ENCODE measurements around the gene DHRS9. TPM values are rescaled to one million over a fixed set of nuclear protein-coding genes. Genes with fewer than 3 reads are reported as not detected.
A peak's percentile ranks its signal among the peaks of the same experiment; 100 is the strongest.

The DHRS9 gene
- total RNA-seq, 1 donor from 2014 or later: 6.1 TPM

DNA sequence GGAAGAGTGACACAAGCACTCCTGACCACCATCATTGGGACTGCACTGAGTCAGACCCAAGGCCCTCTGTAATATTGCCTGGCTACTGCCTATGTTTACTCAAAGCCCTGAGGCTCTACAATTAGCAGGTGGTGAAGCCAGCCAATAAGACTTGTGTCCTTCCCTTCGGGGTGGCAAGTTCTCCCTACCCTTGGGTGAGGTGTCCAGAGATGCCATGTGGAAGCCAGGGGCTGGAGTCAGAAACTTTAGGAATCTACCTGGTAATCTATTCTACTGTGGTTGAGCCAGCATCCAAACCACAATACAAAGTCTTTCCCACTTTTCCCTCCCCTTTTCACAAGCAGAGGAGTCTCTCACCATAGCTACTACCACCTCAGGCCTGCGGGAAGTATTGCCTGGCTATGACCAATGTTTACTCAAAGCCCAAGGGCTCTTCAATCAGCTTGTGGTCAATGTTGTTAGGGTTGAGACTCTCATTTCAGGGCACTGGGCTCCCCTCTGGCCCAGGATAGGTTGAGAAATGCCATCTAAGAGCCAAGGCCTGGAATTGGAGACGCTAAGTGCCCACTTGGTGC, 17.6 kb downstream of the DHRS9 start:
- Histone ChIP-seq H3K4me1 (peaks cover 21% of the 10 kb centered on the region), H3K27me3 (ENCODE audit: low read depth) (no peaks in the 10 kb centered on the region), H3K27ac (peak overlapping the region; percentile 62), H3K9me3 (no peaks in the 10 kb centered on the region), H3K4me3 (no peak overlapping the region), H3K36me3 (no peaks in the 10 kb centered on the region)
- intact Hi-C loops (cut with DNase I): no loop called here
- DNase-seq (peak; percentile 62), ATAC-seq (peak; percentile 89 to 92)
- TF ChIP-seq, protein P1, sequence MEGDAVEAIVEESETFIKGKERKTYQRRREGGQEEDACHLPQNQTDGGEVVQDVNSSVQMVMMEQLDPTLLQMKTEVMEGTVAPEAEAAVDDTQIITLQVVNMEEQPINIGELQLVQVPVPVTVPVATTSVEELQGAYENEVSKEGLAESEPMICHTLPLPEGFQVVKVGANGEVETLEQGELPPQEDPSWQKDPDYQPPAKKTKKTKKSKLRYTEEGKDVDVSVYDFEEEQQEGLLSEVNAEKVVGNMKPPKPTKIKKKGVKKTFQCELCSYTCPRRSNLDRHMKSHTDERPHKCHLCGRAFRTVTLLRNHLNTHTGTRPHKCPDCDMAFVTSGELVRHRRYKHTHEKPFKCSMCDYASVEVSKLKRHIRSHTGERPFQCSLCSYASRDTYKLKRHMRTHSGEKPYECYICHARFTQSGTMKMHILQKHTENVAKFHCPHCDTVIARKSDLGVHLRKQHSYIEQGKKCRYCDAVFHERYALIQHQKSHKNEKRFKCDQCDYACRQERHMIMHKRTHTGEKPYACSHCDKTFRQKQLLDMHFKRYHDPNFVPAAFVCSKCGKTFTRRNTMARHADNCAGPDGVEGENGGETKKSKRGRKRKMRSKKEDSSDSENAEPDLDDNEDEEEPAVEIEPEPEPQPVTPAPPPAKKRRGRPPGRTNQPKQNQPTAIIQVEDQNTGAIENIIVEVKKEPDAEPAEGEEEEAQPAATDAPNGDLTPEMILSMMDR (IDR thresholded peaks at IDR 0.05): no peak

DNA sequence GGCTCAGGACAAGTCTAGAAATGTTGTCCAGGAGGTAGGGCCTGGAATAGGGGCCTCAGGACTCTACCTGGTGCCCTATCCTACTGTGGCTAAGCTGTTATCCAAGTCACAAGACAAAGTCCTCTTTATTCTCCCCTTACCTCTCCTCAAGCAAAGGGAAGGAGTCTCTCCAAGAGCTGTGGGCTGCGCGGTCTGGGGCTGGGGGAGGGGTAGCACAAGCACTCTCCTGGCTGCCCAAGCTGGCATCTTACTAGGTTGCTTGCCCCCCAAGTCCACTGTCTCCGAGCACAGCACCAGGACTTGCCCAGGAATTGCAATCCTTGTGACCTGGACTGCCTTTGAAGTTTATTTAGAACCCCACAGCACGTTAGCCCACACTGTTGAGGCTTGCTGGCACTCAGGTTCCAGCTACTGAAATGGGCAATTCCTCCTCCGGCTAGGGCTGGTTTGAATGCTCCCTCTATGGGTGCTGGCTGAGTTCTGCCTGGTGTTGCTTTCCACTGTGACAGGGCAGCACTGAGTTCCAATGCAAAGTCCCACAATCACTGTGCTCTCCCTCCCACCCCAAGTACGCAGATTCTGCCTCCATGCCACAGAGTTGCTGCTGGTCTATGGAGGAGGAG, 18.5 kb downstream of the DHRS9 start:
- ATAC-seq (peak in 1 of 2 donors; percentile 7), DNase-seq (no peak)
- Histone ChIP-seq H3K9me3 (no peaks in the 10 kb centered on the region), H3K27me3 (ENCODE audit: low read depth) (no peaks in the 10 kb centered on the region), H3K4me3 (no peak overlapping the region), H3K36me3 (no peaks in the 10 kb centered on the region), H3K27ac (peak overlapping the region; percentile 62), H3K4me1 (peaks cover 21% of the 10 kb centered on the region)
- intact Hi-C loops (cut with DNase I): no loop called here
- TF ChIP-seq, protein P1 (IDR thresholded peaks at IDR 0.05): no peak

DNA sequence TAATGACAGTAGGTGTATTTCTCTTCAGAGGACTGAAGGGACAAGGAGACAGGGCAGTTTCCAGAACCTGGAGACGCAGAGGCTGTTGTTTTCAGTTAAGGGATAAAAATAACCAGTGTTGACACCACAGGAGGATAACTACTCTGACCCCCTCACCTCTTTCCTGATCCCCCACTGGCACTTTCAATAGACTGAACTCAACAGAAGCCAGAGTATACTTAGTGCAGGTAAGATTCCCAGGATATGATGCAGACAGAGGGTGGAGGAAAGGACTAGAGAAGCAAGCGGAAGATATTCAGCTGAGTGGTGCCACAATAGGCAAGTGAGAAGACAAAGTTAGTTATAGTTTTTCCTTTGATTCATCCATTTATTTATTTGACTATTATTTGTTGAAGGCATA, 19.8 kb downstream of the DHRS9 start:
- no peaks in the 10 kb centered on the region for H3K27me3 ChIP-seq (ENCODE audit: low read depth)
- TF ChIP-seq, protein P1 (IDR thresholded peaks at IDR 0.05): no peak
- intact Hi-C loops (cut with DNase I): no loop called here
- H3K27ac ChIP-seq: no peak overlapping the region
- DNase-seq (no peak), ATAC-seq (no peak)
- no peak overlapping the region for H3K4me3 ChIP-seq
- H3K4me1 ChIP-seq: peaks cover 21% of the 10 kb centered on the region
- no peaks in the 10 kb centered on the region for H3K36me3 ChIP-seq
- no peaks in the 10 kb centered on the region for H3K9me3 ChIP-seq

DNA sequence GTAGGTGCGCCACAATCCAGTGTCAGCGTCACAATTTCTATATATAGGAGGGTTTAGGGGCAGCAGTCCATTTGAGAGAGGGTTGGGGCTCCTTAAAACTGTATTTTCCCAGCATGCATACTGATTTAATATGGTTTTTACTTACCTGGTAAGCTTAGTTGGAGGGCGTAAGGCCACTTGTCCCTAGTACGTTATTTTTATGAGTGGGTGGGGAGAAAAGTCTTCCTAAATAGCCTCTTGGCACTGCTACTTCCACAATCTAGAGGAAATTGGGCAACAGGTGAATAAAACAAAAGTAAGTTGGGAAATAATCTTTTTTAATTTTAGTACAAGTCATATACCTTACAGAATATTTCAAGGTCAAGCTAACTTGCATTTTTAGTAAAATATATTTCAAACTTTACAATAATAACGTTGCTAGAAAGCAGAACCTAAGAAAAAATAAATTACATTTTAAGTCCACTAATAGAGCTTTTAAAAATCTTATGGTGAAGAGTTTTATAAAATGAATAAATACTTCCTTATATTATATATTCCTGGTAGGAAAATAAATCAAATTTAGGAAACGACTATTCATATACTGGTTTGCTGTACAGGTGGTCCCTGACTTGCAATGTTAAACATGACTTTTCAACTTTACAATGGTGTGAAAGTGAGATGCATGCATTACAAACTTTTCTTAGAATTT, 20.9 kb downstream of the DHRS9 start:
- H3K9me3 ChIP-seq: no peaks in the 10 kb centered on the region
- no peak overlapping the region for H3K4me3 ChIP-seq
- peaks cover 24% of the 10 kb centered on the region for H3K4me1 ChIP-seq
- DNase-seq (no peak), ATAC-seq (no peak)
- no peaks in the 10 kb centered on the region for H3K27me3 ChIP-seq (ENCODE audit: low read depth)
- no peak overlapping the region for H3K27ac ChIP-seq
- intact Hi-C loops (cut with DNase I): no loop called here
- H3K36me3 ChIP-seq: no peaks in the 10 kb centered on the region
- TF ChIP-seq, protein P1 (IDR thresholded peaks at IDR 0.05): no peak

DNA sequence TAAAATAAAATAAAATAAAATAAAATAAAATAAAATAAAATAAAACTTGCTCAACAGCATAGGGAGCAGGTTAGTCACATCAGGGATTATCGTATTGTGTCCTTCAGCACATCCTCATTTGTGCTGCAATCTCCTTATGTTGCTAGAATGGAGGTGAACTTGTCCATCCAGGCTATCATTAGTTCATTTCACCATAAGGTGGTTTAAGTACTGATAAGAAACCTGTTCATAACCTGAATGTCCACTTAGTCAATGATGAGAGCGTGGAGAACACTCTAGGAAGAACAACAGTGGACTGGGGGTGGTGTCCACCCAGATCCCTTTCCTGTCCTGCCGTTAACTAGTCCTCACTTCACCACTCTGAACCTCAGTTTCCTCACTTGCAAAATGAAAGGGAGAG, 21.9 kb downstream of the DHRS9 start:
- Histone ChIP-seq H3K4me3 (no peak overlapping the region), H3K36me3 (no peaks in the 10 kb centered on the region), H3K27ac (no peak overlapping the region), H3K27me3 (ENCODE audit: low read depth) (no peaks in the 10 kb centered on the region), H3K4me1 (peaks cover 26% of the 10 kb centered on the region), H3K9me3 (no peaks in the 10 kb centered on the region)
- TF ChIP-seq, protein P1 (IDR thresholded peaks at IDR 0.05): no peak
- no peak for DNase-seq
- intact Hi-C loops (cut with DNase I): no loop called here
- no peak for ATAC-seq

Data from lower lobe of right lung (tissue), 2 donors.